H54 (cell line): ENCODE results near the gene POLD4.
"Not testable (repeated sequence)": the region's sequence is repeated elsewhere in the genome, so short reads cannot be mapped to it uniquely, and the experiment has no call there.

Experiments used
- DNase-seq: peaks from one replicate; pipeline ENCODE4 v3.0.0; 2011; ENCODE audit warnings: low spot score, mixed read lengths; ENCODE audit not compliant: insufficient read length
- FAIRE-seq: peaks from 3 replicates; lab custom pipeline; 2011; peaks lifted over from hg19 to GRCh38; lab: Jason Lieb, UNC
- POLR2A ChIP-seq: IDR thresholded peaks from 2 replicates; pipeline ENCODE4 v1.6.1; 2011; ENCODE audit warnings: low read depth, mild to moderate bottlenecking, low read length

Gene POLD4

DNA sequence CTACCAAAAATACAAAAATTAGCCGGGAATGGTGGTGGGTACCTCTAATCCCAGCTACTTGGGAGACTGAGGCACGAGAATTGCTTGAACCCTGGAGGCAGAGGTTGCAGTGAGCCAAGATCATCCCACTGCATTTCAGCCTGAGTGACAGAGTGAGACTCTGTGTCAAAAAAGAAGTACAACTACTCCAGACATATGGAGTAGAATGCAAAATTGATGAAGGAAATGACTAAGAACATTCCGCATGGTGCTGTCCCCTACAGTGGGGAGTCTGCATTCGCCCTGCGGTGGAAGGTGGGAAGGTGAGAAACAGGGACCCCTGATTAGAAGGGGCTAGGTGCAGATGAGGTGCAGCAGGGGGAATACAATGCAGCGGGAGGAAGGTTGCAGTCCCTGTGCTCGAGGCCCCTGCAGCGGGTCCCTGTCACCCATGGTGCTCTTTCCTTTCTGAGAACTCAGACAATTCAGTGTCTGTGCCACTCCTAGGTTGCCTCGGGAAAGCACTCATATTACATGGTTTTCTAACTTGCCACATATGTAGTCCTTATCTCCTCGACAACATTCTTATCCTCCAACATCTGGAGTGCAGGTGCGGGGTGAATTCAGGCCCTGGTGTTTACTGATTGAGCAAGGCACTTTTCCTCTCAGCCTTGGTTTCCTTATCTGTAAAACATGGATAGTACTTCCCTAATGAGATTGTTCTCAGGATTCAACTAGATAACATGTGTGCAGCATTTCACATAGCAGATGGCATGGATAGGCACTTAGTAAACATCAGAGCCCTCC, 5.2 kb downstream of the POLD4 start:
- DNase-seq: no peak
- no peak for TF ChIP-seq POLR2A
- FAIRE-seq: no peak

DNA sequence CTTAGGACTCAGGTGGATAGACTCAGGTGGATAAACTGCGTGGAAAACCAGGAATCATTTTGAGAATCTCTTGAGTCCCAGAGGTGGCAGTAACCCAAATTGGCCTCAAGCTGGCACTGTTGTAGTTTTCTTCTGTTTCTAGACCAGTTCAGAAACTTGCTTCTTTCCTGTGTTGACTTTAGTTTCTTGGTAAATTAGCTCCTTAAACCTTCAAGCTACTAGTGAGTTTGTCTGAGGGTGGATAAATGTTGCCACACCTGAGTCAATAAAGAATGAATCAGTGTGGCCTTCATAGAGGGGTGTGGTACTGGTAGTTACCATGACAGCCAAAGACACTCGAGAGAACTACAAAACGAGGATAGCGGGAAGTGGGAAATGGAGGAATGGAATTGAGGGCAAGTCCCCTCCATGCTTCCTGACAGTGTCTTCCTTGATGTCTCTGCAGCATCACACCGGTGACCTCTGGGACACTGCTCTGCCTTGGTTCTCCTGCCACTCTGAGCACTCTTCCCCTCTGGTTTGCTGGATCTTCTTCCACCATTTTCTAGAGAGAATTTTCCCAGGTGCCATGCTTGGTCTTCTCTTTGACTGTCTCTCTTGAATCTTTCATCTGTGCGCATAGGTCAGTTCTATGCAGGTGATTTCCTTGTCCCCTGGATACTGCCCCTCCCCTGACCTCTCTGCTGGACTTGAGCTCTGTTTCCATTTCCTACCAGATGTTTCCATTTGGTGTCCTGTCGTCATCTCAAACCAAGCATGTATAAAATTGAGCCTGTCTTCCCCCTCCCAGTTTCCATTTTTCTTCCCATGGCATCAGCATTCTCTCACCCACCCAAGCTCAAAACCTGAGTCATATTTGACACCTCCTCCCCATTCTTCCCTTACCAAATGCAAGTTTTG, 7.2 kb downstream of the POLD4 start:
- TF ChIP-seq POLR2A: no peak
- no peak for FAIRE-seq

DNA sequence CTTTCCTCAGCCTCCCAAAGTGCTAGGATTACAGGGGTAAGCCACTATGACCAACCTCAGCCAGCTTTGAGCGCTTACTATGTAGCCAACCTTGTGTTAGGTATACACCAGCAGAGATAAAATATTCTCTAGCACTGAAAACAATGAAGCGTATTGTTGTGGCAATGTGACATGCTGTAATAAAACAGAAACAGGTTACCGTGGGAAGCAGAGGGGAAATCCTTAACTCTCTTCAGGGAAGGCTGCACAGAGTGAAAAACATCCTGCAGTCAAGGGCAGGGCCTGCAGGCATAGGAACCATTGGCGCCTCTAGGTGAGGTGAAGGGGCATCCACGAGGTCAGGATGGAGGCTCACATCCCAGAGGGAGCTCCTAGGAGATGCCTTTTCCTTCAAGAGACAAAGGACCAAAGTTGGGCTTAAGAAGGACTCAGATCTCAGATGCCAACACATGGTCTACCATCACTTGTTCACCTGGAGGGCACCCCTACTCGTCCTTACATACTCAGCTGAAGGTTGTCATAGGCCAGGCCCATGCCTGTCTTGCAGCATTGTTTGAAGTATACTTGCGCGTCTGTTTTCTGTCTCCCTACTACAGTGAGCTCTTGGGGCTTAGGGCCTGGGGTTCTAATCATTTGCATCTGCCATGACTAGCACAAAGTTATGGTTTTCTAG, 8.0 kb downstream of the POLD4 start:
- no peak for DNase-seq
- TF ChIP-seq POLR2A: no peak
- FAIRE-seq: no peak

More for the DNA sequence above, 7.2 kb downstream of the POLD4 start:
- DNase-seq: no peak

DNA sequence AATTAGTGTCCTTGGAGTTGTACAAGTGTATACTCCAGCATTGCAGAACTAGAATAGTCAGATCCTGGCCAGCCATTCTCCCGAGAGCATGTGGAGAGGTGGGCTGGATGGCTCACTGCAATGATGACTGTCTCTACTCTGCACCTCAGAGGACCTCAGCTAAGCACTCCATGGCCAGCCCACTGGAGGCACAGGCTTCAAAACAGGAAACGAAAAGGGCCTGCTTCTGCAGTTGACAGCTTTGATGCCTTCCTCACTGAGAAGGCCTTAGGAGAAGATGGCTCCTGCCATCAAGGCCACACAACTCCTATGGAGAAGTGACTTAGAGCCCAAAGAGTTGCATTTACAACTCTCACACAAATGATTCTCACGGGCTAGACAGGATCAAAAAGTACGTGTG, 9.1 kb downstream of the POLD4 start:
- no peak for DNase-seq

DNA sequence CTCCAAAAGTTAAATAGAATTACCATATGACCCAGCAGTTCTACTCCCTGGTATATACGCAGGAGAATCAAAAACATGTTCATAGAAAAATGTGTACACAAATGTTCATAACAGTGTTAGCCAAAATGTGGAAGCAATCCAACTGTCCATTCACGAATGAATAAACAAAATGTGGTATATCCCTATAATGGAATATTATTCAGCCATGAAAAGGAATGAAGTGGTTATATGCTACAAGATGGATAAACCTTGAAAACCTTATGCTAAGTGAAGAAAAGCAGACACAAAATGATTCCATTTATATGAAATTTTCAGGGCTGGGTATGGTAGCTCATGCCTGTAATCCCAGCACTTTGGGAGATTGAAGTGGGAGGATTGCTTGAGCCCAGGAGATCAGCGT, 16.1 kb downstream of the POLD4 start:
- DNase-seq (no peak), FAIRE-seq (no peak)
- no peak for TF ChIP-seq POLR2A

More for the DNA sequence above, 9.1 kb downstream of the POLD4 start:
- no peak for TF ChIP-seq POLR2A
- no peak for FAIRE-seq

DNA sequence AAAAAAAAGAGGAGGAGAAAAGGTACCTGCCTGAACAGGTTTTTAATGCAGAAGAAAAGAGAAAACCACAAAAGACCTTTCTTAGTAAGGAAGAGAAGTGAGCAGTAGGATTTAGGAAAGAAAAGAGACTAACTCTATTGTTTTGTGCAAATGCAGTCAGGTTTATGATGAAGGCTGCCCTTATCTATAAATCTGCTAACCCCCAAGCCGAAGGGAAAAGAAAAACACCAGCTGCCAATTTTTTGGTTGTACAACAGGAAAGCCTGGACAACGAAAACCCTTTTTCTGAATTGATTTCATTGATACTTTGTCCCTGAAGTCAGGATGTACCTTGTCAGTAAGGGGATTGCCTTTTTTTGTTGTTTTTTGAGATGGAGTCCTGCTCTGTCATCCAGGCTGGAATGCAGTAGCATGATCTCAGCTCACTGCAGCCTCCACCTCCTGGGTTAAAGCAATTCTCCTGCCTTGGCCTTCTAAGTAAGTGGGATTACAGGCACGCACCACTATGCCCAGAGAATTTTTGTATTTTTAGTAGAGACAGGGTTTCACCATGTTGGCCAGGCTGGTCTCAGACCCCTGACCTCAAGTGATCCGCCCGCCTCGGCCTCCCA, 21.2 kb downstream of the POLD4 start:
- no peak for TF ChIP-seq POLR2A
- FAIRE-seq: no peak
- DNase-seq: no peak

DNA sequence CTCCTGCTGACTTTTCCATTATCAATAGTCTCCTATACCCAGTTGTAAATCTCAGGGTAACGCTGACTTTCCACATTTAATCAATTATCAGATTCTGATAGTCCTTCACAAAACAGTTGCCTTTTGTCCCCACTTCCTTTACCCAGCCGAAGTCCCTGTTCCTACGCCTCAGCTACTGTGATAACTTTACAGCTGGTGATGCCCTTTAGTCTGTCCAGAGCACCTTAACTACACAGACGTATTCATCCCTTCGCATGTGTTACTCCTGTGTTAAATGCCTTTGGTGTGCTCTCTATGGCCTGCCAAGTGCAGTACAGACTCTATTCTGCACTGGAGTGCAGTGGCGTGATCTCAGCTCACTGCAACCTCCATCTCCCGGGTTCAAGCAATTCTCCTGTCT, 29.8 kb downstream of the POLD4 start:
- no peak for FAIRE-seq
- no peak for DNase-seq
- TF ChIP-seq POLR2A: no peak

DNA sequence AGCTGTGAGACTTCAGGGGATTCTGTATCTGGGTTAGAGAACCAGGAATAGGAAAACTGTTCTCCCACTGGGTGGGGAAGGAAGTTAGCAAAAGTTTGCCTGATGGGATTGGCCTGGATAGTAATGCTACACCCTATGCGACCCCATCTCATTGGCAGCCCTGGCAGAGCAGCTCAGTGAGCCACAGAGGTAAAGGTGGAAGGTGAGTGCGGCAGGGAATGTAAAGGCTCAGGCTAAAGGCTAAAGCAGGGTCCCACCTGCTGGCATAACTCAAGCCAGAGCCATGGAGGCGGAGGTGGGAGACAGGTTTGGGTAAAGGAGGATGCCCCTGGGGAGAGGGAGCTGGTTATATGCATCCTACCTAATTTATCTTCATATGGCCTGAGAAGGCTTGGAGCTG, 31.3 kb downstream of the POLD4 start:
- FAIRE-seq: no peak
- TF ChIP-seq POLR2A: no peak
- no peak for DNase-seq

DNA sequence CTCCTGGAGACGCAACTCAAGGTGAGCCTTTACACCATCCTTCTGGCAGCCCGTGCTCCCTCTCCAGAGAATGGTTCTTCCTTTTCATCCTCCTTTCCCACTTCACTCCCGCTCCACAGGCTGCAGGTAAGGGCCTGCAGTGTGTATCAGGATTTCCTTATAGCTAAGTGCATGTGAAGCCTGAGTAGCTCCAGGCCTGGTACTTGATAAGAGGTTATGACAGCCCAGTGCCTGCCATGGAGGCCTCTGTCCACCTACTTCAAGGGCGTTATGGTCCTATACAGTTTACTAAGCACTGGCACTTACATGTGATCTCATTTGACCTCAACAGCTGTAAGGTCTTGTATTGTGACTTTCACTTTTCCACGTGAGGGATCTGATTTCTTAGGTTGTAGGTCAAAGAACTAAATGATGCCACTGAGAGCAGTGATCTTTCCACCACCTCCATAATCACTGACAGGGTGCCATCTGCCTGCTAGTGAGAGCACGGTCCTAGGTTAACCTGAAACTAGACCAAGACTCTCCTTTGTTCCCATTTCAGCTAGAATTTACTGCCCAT, 32.0 kb downstream of the POLD4 start:
- no peak for TF ChIP-seq POLR2A
- FAIRE-seq: no peak
- no peak for DNase-seq

DNA sequence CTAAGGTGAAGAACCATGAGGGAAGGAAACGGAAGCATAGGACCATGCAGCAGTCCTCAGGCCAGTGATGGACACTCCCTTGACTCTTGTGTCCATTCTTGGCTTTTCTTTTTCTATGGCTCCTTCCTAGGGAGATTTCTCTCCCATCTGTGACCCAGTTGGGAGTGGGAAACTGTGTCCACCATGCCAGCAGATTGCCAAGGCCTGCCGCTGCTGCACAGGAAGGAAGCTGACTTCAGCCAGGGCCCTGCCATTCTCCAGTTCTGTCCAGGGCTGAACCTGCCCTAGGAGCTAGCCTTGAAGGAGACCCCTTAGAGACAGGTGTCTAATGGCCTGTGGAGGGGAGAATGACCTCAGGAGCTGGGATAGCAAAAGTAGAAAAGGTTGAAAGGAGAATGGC, 32.7 kb downstream of the POLD4 start:
- no peak for DNase-seq
- no peak for FAIRE-seq
- no peak for TF ChIP-seq POLR2A

DNA sequence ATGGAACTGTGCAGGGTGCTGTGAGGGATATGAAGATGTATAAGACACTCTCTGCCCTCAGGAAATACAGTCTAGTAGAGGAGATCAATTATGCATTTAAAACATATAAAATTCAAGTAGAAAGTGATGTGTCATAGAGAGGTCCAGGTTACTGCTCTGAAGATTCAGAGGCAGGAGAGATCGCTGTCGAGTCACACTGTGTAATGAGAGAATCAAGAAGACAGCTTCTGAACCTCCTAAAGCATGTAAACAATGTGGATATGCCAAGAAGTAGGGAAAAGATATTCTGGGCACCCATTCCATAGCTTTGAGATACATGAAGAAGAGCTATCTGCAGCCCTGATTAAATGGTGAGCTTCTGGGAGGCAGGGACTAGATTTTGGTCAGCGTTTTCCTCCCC, 33.3 kb downstream of the POLD4 start:
- DNase-seq: no peak
- no peak for TF ChIP-seq POLR2A
- no peak for FAIRE-seq

DNA sequence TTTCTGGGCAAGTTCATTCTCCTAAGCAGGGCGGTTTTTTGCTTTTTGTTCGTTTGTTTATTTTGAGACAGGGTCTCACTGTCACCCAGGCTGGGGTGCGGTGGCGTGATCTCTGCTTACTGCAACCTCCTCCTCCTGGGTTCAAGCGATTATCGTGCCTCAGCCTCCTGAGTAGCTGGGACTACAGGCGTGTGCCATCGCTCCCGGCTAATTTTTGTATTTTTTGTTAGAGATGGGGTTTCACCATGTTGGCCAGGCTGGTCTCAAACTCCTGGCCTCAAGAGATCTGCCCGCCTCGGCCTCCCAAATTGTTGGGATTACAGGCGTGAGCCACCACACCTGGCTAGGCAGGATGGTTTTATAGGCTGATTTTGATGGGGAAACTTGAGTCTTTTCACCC, 34.5 kb downstream of the POLD4 start:
- FAIRE-seq, DNase-seq: not testable (repeated sequence)

DNA sequence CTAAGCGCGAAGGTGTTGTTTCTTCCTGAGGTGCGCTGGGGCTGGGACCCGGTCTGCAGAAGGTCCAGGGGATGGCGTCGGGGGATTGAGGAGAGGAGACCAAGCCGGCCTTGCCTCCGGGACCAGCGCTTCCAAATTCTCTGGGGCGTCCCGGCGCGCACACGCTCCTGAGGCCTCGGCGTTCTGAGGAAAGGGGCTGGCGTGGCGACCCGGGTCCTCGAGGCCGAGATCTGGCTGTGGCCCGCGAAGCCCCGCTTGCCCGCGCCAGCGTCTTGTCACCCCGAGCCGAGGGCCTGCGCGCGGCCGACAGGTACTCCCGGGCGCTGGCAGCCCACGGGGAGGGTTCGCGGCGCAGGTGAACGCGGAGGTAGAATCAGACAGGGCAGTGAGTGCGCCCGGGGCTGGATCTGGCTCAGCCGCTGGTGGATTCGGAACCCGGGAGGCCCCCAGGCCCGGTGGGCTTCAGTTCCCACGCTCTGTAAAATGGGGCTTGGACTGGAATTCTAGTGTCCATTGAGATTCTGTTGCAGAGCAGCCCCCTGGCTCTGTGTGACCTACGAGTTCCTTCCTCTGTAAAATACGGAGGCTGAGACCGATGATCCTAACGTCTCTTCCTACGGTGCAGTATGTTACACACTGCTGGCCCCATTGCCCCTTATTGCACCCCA, 35.3 kb downstream of the POLD4 start:
- TF ChIP-seq POLR2A: no peak
- FAIRE-seq: no peak
- no peak for DNase-seq
